Measurements from ENCODE around the gene LRP1B.

LRP1B gene

DNA sequence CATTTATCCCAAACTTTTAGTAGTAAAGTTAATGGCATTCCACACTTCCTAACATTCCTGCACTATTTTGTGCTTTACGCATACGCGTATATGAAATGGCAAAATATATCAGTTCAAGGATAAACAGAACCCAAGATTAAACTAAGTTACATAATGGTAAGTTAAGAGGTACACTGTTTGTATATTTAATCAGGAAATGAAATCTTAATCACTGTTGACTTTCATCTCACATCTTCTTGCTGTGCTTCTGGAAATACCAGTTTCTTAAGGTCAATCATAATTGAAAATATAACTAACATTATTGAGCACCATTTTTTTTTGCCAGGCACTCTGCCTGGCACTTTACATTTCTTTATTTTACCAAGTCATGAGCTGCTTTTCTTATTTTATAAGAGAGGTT, 565.2 kb downstream of the LRP1B start:
- DNase-seq, result no peak

DNA sequence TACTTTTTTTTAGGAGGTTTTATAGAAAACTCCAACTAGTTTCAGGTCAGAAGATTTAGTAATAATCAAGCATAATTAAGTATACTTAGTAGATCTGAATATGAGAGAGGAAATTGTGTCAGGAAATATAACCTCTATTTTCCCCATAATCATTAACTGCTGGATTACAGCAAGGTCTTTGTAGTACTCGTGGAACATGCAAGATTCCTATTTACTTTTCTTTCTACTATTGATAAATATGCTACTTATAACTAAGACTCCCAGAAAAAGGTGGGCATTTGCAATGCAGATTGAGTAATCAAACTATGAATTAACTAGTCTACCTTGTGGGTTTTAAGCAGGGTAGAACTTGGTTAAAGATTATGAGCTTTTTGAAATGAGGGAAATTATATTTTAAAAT, 570.1 kb downstream of the LRP1B start:
- DNase-seq, result no peak

DNA sequence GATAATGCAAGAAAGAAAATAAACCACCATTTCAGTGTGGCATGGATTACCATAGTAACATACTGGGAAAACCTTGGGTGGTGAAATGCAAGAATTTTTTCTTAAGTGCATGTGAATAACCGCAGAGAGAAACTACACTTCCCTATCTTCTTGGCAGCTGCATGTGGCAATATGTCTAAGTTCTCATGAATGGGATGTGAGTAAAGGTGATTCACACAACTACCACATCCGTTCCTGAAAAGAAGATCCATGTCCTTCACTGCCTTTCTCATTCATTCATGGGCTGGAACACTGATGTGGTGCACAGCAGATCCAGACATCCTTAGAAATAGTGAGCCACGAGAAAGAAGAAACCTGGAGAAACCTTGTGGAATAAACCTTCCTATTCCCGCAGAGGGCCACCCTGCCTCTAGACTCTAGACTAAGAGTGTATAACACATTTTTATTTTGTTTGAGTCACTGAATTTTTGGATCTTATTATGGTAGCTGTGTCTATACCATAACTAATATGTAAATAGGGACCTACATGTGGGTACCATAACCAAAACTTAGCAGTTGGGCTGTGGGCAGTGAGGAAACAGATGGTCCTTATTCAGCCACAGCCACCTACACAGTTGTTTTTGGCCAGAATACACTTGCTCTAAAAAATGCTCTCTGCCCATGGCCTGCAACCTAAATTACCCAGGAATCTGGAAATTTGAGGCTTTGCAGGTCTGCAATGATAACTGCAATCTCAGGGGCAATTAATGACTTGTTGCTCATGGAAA, 573.3 kb downstream of the LRP1B start:
- DNase-seq, result no peak

DNA sequence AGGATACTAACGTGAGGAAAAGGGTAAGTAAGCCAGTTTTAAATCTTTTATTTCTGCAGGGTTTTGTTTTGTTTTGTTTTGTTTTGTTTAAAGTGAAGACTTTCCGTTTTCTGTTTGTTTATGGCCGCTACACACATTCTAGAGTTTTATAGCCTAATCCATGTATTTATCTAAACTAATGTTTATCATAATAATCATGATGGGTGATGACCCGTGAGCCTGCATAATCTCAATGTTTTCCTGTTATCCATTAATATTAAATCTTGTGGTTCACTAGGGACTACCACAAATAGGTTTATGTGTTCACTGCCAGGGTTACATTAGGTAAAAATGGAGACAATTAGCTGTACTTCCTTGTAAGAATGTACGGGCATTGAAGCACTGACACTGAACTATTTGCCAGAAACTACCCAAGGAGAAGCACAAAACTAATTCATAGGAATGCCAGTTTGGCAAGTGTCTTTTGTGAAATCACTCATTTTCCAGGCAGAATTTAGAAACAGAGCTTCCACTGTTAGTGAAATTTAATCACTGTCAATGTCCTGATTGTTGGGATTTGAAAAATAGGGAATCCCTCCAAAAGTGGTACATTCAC, 574.8 kb downstream of the LRP1B start:
- peak; percentile 6 to 54 for DNase-seq

DNA sequence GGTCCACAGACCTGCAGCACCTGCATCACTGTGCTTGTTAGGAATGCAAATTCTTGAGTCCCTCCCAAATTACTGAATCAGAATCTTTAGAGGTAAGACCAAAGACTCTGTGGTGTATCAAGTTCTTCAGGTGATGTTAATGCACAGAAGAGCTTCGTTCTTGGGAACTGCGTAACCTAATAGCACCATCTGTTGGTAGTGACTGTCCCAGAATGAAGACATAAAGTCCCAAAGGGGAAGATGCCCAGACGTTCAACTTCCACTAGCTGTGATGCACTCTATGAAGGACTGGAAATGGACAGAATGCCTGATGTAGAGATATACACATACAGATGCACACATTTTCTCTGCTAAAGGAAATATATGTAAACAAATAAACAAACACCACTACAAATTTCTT, 576.0 kb downstream of the LRP1B start:
- peak; percentile 27 to 62 for DNase-seq

DNA sequence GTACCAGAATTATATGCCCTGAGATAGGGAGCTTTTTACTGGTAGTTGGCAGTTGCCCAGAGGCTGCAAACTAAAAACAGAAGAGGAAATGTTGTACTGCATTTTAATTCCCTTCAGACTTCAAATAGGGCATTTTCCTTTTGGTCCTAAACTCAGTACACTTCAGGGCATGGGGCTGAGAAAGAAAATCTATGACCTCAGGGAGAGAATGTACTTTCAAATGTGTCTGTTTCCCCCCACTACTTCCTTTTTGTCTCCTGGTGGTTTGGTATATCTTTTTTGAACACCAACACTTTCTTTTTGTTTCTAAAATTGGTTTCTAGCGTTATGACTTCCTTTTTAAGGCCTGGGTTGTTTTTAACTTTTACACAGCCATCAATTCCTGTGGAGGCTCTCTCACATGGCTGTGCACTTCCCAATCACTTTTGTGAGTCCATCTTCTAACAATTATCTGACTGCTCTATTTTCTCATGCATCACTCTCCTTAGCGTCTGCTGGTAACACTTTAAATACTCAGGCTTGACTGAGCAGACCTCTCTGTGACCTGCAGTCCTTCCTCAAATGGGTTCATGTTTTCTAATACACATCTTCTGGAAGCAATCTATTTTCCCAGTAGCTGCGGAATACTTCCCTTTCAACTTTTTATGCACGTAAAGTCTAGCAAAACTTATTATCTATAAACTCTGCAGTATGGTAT, 596.0 kb downstream of the LRP1B start:
- DNase-seq, result peak; percentile 28 to 50

DNA sequence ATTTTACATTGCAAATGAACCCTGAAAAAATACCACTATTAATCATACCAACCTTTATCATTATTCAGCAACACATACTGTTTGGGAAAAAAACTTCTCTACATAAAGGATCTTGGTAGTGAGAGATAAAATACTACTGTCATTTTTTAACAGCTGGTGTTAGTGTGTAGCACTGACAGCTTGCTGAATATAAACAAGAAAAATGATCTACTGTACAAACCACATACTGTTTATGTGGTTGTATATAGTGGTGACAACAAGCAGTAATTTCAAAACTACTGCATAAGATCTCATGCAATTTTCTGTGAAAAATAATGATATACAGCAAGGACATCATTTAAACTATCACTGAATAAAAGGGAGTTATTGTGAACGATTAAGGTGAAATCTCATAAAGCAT, 601.2 kb downstream of the LRP1B start:
- DNase-seq, result no peak

DNA sequence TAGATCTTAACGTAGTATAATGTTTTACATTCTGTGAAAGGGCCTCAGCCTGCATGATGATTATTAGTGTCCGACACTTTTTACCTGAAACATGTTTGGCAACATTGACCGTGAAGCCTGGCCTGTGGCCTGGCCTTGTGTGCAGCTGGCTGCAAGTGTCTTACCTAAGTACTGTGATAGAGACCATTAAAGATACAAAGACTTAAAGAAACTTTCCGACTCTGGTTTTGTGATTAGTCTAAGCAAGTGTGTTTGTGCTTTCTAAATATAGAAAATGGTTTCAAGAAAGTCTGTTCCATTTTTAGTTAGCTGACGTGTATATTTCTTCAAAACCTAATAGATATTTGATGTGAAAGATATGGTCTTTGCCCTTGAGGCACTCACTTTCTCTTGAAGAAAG, 601.8 kb downstream of the LRP1B start:
- no peak for DNase-seq

DNA sequence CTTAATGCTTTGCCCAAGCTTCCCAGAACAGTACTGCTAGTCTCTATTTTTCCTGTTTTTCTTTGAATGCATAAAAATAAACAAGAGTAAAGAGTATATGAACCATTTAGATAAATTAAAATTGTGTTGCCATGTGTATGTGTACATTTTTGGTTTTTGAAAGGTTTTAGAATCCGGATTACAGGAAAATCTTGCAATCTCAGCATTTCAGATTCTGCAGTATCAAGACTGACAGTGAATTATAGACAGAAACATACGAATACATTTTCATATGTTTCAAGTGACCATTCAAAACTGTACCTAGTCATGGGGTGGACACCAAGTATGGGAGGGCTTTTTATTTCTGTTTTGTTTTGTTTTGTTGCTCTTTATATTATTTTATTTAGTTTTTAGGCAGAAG, 604.1 kb downstream of the LRP1B start:
- DNase-seq, result no peak

DNA sequence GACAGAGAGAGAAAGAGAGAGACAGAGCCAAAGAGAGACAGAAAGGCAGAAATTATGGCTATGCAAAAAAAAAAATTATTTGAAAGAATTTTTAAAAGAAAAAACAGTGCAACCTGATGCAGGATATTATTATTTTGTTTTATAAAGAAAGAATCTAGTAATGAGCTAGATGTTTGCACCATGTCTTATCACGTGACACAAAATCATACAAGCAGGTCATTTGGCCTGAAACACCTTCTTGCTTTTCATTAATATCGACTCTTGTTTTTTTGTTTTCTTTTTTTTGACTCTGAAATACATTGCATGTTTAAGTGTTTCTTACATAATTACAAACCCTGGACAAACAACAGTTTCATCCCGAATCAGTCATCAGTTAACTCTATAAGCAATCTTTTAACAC, 606.0 kb downstream of the LRP1B start:
- no peak for DNase-seq

DNA sequence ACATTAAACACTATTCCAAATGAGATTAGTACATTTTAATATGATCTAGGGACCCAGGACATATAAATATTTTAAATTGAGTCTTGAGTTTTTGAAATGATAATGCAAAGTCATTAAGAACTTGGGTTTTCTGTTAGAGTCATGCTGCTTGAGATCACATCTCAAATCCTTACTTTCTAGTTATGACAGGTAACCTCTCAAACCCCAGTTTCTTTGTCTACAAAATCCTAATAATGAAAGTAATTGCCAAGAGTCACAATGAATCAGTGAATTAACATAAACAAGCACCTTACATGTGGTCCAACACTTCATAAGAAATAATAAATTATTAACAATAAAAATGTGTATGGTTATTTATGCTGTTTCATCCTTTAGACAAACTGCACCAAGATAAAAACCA, 607.6 kb downstream of the LRP1B start:
- no peak for DNase-seq

DNA sequence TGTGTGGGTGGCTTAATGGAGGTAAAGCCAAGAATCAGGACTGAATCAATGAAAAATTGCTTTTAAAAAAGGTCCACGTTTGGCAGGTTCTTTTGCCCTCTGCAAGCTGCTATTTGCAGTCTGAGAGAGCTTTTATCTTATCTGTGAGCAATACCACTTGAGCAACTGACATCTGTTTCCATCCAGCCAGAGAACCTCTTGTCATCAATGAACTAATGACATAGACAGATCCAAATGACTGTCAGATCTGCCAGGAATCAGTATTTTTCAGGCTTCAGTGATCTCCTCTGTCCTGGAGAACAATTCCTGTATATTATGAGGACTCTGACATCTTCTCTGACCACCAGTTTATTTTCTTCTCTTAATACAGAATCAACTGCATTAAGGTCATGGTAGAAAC, 608.1 kb downstream of the LRP1B start:
- DNase-seq, result no peak

DNA sequence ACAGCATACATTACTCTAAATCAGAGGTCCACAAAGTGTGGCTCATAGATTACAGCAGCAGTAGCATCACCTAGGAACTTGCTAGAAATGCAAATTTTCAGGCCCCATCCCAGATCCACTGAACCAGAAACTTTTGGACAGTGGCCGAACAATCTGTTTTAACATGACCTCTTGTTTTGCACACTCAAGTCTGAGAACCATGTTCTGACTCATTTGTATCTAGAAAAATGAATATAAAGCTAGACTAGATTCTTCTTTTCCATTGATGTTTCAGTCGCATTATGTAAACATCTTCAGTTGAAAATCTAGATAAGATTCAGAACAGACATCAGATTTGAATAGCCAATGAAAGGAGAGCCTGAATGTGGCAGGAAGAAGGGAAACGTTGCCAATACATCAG, 608.8 kb downstream of the LRP1B start:
- DNase-seq, result no peak

DNA sequence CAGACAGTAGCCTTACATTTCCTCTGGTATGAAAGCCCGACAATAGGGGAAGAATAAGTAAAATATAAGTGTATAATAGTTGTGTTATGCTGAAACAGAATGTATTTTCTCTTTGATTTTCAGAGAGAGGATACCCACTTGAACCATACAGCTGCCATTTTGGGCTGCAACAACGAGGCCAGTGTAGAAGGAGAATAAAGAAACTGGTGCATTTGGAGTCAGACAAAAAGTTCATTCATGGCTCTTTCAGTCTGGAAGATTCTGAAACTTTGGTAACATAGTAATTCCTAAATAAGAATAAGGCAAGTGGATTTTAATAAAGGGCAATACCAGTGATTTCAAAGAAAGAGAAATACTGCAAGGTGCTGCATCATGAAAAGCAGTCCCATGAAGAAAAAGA, 610.9 kb downstream of the LRP1B start:
- no peak for DNase-seq

DNA sequence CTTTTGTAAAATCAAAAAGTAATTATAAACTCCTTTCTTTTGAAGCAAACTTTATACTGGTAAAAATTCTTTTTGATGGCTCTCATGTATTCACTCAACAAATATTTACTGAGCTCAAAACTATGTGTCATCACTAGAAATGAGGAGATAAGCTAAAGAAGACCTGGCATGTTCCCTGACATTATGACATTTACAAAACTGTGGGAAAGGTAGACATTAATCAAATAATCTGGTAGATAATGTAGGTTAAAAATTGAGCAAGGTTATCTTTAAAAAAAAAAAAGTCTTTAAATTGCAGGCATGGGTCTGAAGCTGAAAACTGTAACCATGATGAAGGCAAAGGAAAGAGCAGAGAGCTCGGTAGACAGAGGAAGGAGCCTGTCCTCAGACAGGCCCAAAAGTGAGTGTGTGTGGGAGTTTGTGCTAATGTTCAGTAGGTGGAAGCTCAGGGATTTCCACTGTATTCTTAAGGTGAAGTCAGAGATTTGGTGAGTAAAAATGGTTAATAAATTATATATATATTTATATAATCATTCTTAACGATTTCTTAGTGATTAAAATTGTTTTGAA, 612.9 kb downstream of the LRP1B start:
- no peak for DNase-seq

DNA sequence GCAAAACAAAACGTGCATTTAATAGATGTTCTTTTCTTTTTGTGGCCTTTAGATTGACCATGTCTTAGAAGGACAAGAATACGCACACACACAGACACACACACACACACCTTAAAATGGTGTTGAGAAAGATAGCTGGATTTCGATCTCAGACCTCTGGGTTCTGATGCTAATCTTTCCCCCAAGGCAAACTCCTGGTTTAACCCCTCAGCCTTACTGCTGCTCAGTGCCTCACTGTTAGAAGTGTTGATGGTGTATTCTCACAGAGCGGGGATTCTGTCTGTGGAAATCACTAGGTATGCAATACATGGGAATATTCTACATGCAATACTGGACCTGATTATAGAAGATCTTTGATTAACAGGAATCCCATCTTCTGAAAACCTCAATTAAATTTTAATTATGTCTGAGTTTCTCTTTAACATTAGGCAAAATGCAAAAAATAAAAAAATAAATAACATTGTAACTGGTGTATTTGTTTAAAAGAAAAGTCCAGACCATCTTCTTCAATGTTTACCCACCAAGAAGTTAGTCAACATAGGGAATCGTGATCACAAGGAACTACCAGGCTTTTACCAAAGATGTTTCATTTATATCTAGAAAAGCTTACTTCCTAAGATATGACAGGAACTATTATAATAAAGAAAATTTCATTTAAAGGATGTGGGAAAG, 613.5 kb downstream of the LRP1B start:
- no peak for DNase-seq

DNA sequence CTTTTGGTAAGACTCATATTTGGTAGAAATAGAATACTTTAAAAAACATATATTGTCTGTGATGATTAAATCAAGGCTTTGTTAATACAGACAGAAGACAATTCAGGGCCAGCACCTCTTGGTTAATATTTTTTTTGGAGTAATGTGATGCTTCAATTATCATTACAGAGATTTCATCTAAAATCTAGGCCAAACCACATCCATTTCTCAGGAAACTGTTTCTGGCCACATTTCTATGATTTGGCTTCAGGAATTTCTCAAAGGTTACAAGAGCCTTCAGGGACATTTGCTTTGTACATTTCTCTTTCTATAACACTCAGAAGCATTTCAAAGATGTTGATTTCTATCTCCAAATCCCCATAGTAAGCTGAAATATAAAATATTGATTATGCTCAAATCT, 614.9 kb downstream of the LRP1B start:
- no peak for DNase-seq

DNA sequence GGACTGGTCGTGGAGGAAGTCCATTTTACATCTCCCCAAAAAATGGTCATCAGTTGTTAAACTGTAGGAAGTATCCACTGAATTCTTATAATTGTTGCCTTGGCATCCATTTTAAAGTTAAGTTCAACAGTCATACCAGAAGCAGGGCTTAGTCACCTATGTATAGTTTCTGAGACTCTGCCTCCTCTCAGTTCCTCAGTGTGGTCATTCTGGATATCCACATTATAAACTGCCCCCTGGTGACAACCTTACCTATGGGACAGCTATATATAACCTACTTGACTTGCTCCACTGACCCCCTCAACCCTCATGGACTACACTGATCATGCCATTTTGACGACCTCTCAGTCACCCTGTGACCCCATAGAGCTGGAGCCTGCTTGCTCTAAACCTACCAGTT, 617.0 kb downstream of the LRP1B start:
- no peak for DNase-seq

DNA sequence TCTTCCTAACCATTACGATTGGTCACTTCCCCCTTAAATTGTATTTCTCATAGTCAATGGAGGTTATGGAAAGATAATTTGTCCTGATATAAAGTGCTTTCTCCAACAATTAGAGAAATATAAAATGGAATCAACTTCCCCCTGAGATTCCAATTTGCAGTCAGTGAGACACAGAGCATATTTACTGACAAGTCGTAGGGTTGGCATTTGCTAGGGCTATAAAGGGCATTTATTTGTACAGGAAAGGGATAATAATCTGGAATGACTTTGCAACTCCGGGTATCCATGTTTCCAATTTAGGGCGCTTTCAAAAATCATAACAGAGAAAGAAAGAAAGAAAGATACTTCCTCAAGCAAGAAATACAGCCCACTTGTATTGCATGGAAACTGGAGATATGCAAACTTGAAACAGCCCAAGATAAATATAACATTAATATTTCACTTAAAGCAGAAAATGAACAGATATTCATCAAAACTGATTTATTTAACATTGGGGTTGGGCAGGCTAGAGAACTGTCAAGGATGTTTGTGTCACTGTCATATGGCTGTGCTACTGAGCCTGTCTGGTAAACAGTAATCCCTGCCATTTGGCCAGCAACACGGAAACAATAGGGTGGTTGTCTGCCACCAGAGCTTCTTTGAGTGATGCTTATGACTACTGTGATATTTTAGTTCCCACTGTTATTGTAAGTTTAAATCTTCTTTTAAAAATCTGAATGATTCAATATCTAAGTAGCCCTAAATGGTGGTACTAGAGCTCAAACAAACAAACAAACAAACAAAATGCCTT, 621.8 kb downstream of the LRP1B start:
- peak; percentile 30 to 41 for DNase-seq

DNA sequence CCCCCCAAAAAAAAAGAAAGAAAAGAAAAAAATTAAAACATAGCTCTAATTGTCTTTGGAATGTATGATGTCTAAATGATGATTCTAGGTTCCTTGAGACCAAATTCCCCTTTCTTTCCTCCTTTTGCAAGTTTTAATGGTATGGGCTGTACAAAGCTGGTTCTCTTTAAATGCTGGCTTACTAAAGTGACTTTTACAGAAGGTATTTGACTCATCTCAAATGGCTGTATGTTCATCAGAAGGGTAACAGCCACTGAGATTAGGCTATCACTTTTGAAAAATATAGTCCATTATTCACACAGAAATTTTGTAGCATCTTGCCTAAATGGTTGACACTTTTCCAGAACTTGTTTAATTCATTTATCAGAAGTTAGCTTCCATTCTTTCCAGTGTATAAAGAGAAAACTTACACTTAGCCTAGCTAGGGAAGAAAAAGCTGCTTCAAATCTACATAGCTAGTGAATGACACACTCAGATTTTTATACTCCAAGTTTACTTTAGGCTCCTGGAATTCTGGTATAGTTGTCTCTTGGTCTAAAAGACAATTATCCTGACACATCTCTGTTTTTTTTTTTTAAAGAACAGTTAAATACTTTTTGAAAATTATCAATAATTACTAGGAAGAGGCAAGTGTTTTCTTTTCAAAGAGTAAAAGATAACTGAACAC, 622.6 kb downstream of the LRP1B start:
- no peak for DNase-seq

DNA sequence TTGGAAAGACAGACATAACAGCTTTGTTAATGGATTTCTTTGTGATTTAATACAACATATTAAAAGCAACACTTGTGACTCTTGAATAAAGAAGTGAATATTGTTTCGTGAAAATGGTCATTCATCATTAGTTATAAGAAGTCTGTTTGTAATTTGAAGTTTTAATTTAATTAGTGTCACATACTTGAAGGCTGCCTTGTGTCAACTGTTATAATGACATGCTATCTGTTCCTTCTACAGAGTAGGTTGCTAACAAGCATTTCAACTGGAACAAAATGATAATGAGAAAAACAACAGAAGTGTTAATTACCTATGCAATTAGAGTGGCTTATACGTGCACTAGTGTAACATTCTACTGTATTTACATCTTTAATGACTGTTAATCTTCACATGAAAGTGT, 624.7 kb downstream of the LRP1B start:
- no peak for DNase-seq

DNA sequence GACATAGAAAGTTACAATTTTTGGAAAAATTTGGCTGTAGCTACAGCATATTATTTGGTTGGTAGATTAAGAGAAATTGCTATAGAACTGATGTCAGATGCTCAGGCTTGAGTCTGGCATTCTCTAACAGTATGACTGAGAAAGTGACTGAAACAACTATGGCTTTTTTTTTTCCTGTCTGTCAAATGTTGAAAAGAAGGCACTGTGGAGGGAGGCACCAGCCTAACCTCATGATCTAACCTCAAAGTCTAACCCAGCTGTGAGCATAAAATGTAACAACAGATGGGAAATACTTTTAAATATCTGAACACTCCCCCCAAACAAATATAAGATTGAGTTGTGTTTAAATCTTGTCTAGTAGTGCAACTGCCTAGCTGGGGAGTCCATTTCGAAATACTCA, 629.1 kb downstream of the LRP1B start:
- DNase-seq, result no peak
